SK-N-SH (cell line): Measurements from ENCODE around the gene SSPN. TPM values are rescaled to one million over a fixed set of nuclear protein-coding genes. Genes with fewer than 3 reads are reported as not detected.

Experiments
- CTCF ChIA-PET: fragments of 300-600, 350-600 bp; formaldehyde crosslinking; extraction: SDS; loops from one replicate; lab custom pipeline; 2021; lab: Yijun Ruan, JAX
- POLR2A ChIA-PET: fragments of 350-600 bp; sonication (Branson Sonifier 250); formaldehyde crosslinking; extraction: SDS; loops from one replicate; lab custom pipeline; 2020; ENCODE audit warnings: antibody characterized with exemption, inconsistent platforms; lab: Yijun Ruan, JAX
- DNase-seq: peaks from one replicate; pipeline ENCODE4 v3.0.0; 2012
- H2AFZ ChIP-seq: fragments of 200-600 bp; sonication (generic); 2 replicates; pipeline ENCODE4 v1.8.1; 2016; ENCODE audit warnings: antibody characterized with exemption, mild to moderate bottlenecking, low read depth
- H3F3A ChIP-seq: fragments of 200-600 bp; sonication (generic); replicated peaks from 2 replicates; pipeline ENCODE3; 2016; ENCODE audit warnings: antibody characterized with exemption, mild to moderate bottlenecking; ENCODE audit not compliant: insufficient read depth
- H3K27ac ChIP-seq, 2 experiments: fragments of 200-500 bp in 1 of 2; fragments of 200-600 bp in 1 of 2; sonication (Bioruptor generic) in 1 of 2; sonication (generic), shearing (Covaris generic) in 1 of 2; 2 replicates each; pipeline versions ENCODE4 v1.5.1 to v1.6.1; 2014 to 2016; ENCODE audit warnings: low read depth in 2 of 2, inconsistent platforms in 1 of 2, low read length in 1 of 2, mild to moderate bottlenecking in 1 of 2, mixed read lengths in 1 of 2
- H3K27me3 ChIP-seq: fragments of 200-600 bp; sonication (generic), shearing (Covaris generic); 2 replicates; pipeline ENCODE4 v1.6.1; 2016; ENCODE audit warnings: mixed run types; ENCODE audit not compliant: insufficient read depth
- H3K36me3 ChIP-seq, 2 experiments: fragments of 200-500 bp in 1 of 2; fragments of 200-600 bp in 1 of 2; sonication (Bioruptor generic) in 1 of 2; sonication (generic) in 1 of 2; replicated peaks in 1 of 2; 2 replicates each; pipeline versions ENCODE3 to v1.5.1; 2014 to 2016; ENCODE audit warnings: low read length in 1 of 2, mild to moderate bottlenecking in 1 of 2; ENCODE audit not compliant: insufficient read depth in 2 of 2, control insufficient read depth in 1 of 2
- H3K4me1 ChIP-seq, 2 experiments: fragments of 200-500 bp in 1 of 2; fragments of 200-600 bp in 1 of 2; sonication (Bioruptor generic) in 1 of 2; sonication (generic), shearing (Covaris generic) in 1 of 2; 2 replicates each; pipeline versions ENCODE4 v1.5.1 to v1.6.1; 2014 to 2016; ENCODE audit warnings: low read depth in 1 of 2, low read length in 1 of 2, mixed run types in 1 of 2; ENCODE audit not compliant: insufficient read depth in 2 of 2, control insufficient read depth in 1 of 2
- H3K4me2 ChIP-seq: fragments of 200-600 bp; sonication (generic), shearing (Covaris generic); 2 replicates; pipeline ENCODE4 v1.6.1; 2017; ENCODE audit warnings: mixed run types
- H3K4me3 ChIP-seq, 2 experiments: fragments of 200-500 bp in 1 of 2; fragments of 200-600 bp in 1 of 2; sonication (Bioruptor generic) in 1 of 2; sonication (generic), shearing (Covaris generic) in 1 of 2; 2 replicates each; pipeline versions ENCODE4 v1.5.1 to v1.8.1; 2014 to 2016; ENCODE audit warnings: low read depth in 2 of 2, inconsistent platforms in 1 of 2, low read length in 1 of 2, mild to moderate bottlenecking in 1 of 2, mixed read lengths in 1 of 2, moderate library complexity in 1 of 2
- H3K79me2 ChIP-seq: fragments of 200-600 bp; sonication (generic); 2 replicates; pipeline ENCODE4 v1.8.1; 2017; ENCODE audit warnings: mild to moderate bottlenecking; ENCODE audit not compliant: insufficient read depth
- H3K9ac ChIP-seq: fragments of 200-600 bp; sonication (generic); 2 replicates; pipeline ENCODE4 v1.6.1; 2017; ENCODE audit warnings: mixed run types
- H3K9me2 ChIP-seq: fragments of 200-600 bp; sonication (generic); 2 replicates; pipeline ENCODE4 v1.6.1; 2017; ENCODE audit warnings: mixed run types
- H3K9me3 ChIP-seq: fragments of 200-600 bp; sonication (generic); 2 replicates; pipeline ENCODE4 v1.6.1; 2017; ENCODE audit warnings: mixed run types, mild to moderate bottlenecking, moderate library complexity
- H4K20me1 ChIP-seq: fragments of 200-600 bp; sonication (generic); 2 replicates; pipeline ENCODE4 v1.6.1; 2017; ENCODE audit warnings: mild to moderate bottlenecking, mixed run types; ENCODE audit not compliant: insufficient read depth
- MEF2A ChIP-seq: IDR thresholded peaks from 2 replicates; pipeline ENCODE4 v1.4.0; 2012; ENCODE audit warnings: low read depth, borderline replicate concordance
- MXI1 ChIP-seq: IDR thresholded peaks from 2 replicates; pipeline ENCODE4 v1.6.1; 2012; ENCODE audit warnings: mild to moderate bottlenecking, low read depth, low read length, improper control_type of control experiment
- NFIC ChIP-seq: IDR thresholded peaks from 2 replicates; pipeline ENCODE4 v1.4.0; 2012; ENCODE audit warnings: borderline replicate concordance
- NRF1 ChIP-seq: IDR thresholded peaks from 2 replicates; pipeline ENCODE4 v1.6.1; 2012; ENCODE audit warnings: low read depth, mild to moderate bottlenecking, low read length
- RAD21 ChIP-seq: IDR thresholded peaks from 2 replicates; pipeline ENCODE4 v1.6.1; 2012; ENCODE audit warnings: mild to moderate bottlenecking, low read length
- RXRA ChIP-seq: IDR thresholded peaks from 2 replicates; pipeline ENCODE4 v1.4.0; 2012; ENCODE audit warnings: low read depth, mild to moderate bottlenecking, borderline replicate concordance
- SIN3A ChIP-seq: IDR thresholded peaks from 2 replicates; pipeline ENCODE4 v1.6.1; 2012; ENCODE audit warnings: low read depth, mild to moderate bottlenecking, low read length, moderate library complexity, borderline replicate concordance
- SMC3 ChIP-seq: IDR thresholded peaks from 2 replicates; pipeline ENCODE4 v1.6.1; 2012; ENCODE audit warnings: low read depth, low read length, improper control_type of control experiment
- TAF1 ChIP-seq: IDR thresholded peaks from 2 replicates; pipeline ENCODE4 v1.6.1; 2012; ENCODE audit warnings: low read depth, mild to moderate bottlenecking, low read length, moderate library complexity, borderline replicate concordance
- TCF12 ChIP-seq: IDR thresholded peaks from 2 replicates; pipeline ENCODE4 v1.4.0; 2012
- TEAD4 ChIP-seq: IDR thresholded peaks from 2 replicates; pipeline ENCODE4 v1.4.0; 2012; ENCODE audit warnings: mild to moderate bottlenecking, borderline replicate concordance; ENCODE audit not compliant: insufficient read depth
- WGBS: methylation state at CpG from one replicate; pipeline ENCODE4 v1.1.6; 2017; ENCODE audit warnings: low lambda C conversion rate; 5-methylcytosine and 5-hydroxymethylcytosine counted together
- polyA plus RNA-seq, 3 experiments: library from polyadenylated mRNA; depleted of rRNA; stranded (reverse); fragments of >200 nt; gene quantifications; 2 replicates each; pipeline ENCODE4 v1.2.3, GENCODE V29; 2012
- TF ChIP-seq, protein P1 (sequence below): IDR thresholded peaks from 2 replicates; pipeline ENCODE4 v1.4.0; 2012; ENCODE audit warnings: low read depth, borderline replicate concordance
- TF ChIP-seq, protein P2 (sequence below): fragments of 150-350 bp; IDR thresholded peaks from 2 replicates; pipeline ENCODE4 v1.6.1; 2017; ENCODE audit warnings: antibody characterized with exemption, low read length, low read depth, borderline replicate concordance
- TF ChIP-seq, protein P3 (sequence below): fragments of 150-350 bp; IDR thresholded peaks from 2 replicates; pipeline ENCODE4 v1.6.1; 2016; ENCODE audit warnings: mild to moderate bottlenecking, low read depth, low read length
- TF ChIP-seq, protein P4 (sequence below): IDR thresholded peaks from 2 replicates; pipeline ENCODE4 v1.4.0; 2012; ENCODE audit warnings: low read depth
- TF ChIP-seq, protein P5 (sequence below): IDR thresholded peaks from 2 replicates; pipeline ENCODE4 v1.6.1; 2012; ENCODE audit warnings: mild to moderate bottlenecking, low read depth, low read length, moderate library complexity

The SSPN gene
- polyA plus RNA-seq, 1 of the 3 experiments (the other 2 are of a cell fraction) = 5.9 TPM

DNA sequence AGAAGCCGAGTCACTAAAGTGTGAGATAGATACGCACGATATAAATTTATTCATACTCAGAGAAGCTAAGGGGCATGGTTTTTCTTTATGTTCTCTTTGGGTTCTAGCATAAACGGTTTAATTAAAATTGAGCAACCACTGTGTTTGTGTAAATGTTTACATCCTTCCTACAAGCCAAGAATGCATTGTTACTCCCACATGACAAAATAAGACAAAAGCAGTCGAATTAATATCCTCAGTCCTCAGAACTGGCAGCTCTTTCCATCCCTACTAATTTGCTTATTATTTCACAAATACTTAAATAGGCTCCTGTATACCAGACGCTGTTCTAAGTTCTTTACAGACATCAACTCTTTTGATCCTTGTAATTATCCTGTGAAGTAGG lies 32.0 kb downstream of the SSPN start:
- no peaks in the 10 kb centered on the region for H3K9me3 ChIP-seq
- H3K79me2 ChIP-seq = no peaks in the 10 kb centered on the region
- H3K9ac ChIP-seq = no peak overlapping the region
- H3K4me2 ChIP-seq = peak overlapping the region; percentile 75; the same call in 1 of the 2 replicates
- H3K4me1 ChIP-seq = peaks cover 0 to 10% of the 10 kb centered on the region in 2 experiments; a peak in 2 of 4 replicates
- H3K27me3 ChIP-seq = no peaks in the 10 kb centered on the region
- no peaks in the 10 kb centered on the region for H3F3A ChIP-seq
- no peaks in the 10 kb centered on the region for H4K20me1 ChIP-seq
- TF ChIP-seq TEAD4 = no peak
- TF ChIP-seq MXI1 = no peak
- TF ChIP-seq, protein P1, sequence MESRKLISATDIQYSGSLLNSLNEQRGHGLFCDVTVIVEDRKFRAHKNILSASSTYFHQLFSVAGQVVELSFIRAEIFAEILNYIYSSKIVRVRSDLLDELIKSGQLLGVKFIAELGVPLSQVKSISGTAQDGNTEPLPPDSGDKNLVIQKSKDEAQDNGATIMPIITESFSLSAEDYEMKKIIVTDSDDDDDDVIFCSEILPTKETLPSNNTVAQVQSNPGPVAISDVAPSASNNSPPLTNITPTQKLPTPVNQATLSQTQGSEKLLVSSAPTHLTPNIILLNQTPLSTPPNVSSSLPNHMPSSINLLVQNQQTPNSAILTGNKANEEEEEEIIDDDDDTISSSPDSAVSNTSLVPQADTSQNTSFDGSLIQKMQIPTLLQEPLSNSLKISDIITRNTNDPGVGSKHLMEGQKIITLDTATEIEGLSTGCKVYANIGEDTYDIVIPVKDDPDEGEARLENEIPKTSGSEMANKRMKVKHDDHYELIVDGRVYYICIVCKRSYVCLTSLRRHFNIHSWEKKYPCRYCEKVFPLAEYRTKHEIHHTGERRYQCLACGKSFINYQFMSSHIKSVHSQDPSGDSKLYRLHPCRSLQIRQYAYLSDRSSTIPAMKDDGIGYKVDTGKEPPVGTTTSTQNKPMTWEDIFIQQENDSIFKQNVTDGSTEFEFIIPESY = no peak
- TF ChIP-seq, protein P2, sequence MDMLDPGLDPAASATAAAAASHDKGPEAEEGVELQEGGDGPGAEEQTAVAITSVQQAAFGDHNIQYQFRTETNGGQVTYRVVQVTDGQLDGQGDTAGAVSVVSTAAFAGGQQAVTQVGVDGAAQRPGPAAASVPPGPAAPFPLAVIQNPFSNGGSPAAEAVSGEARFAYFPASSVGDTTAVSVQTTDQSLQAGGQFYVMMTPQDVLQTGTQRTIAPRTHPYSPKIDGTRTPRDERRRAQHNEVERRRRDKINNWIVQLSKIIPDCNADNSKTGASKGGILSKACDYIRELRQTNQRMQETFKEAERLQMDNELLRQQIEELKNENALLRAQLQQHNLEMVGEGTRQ = no peak
- TF ChIP-seq RAD21 = no peak
- TF ChIP-seq TAF1 = no peak
- no peak for TF ChIP-seq SMC3
- TF ChIP-seq, protein P3, sequence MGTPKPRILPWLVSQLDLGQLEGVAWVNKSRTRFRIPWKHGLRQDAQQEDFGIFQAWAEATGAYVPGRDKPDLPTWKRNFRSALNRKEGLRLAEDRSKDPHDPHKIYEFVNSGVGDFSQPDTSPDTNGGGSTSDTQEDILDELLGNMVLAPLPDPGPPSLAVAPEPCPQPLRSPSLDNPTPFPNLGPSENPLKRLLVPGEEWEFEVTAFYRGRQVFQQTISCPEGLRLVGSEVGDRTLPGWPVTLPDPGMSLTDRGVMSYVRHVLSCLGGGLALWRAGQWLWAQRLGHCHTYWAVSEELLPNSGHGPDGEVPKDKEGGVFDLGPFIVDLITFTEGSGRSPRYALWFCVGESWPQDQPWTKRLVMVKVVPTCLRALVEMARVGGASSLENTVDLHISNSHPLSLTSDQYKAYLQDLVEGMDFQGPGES = no peak
- no peak for TF ChIP-seq MEF2A
- no peak for TF ChIP-seq NRF1
- no peak for TF ChIP-seq SIN3A
- TF ChIP-seq TCF12 = no peak
- no peak for TF ChIP-seq RXRA
- TF ChIP-seq, protein P4, sequence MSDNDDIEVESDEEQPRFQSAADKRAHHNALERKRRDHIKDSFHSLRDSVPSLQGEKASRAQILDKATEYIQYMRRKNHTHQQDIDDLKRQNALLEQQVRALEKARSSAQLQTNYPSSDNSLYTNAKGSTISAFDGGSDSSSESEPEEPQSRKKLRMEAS = no peak
- TF ChIP-seq NFIC = no peak
- TF ChIP-seq, protein P5, sequence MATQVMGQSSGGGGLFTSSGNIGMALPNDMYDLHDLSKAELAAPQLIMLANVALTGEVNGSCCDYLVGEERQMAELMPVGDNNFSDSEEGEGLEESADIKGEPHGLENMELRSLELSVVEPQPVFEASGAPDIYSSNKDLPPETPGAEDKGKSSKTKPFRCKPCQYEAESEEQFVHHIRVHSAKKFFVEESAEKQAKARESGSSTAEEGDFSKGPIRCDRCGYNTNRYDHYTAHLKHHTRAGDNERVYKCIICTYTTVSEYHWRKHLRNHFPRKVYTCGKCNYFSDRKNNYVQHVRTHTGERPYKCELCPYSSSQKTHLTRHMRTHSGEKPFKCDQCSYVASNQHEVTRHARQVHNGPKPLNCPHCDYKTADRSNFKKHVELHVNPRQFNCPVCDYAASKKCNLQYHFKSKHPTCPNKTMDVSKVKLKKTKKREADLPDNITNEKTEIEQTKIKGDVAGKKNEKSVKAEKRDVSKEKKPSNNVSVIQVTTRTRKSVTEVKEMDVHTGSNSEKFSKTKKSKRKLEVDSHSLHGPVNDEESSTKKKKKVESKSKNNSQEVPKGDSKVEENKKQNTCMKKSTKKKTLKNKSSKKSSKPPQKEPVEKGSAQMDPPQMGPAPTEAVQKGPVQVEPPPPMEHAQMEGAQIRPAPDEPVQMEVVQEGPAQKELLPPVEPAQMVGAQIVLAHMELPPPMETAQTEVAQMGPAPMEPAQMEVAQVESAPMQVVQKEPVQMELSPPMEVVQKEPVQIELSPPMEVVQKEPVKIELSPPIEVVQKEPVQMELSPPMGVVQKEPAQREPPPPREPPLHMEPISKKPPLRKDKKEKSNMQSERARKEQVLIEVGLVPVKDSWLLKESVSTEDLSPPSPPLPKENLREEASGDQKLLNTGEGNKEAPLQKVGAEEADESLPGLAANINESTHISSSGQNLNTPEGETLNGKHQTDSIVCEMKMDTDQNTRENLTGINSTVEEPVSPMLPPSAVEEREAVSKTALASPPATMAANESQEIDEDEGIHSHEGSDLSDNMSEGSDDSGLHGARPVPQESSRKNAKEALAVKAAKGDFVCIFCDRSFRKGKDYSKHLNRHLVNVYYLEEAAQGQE = no peak
- H3K36me3 ChIP-seq = no peaks in the 10 kb centered on the region
- H3K9me2 ChIP-seq = no peaks in the 10 kb centered on the region
- no peak overlapping the region for H3K27ac ChIP-seq
- WGBS = 89% methylated on average over 6 of the region's 6 CpGs
- no peak for DNase-seq
- CTCF ChIA-PET = interaction anchor here (1.2 to 1.7 kb wide), 2 partner anchors 33 to 105 kb away, joined by 4 to 8 read pairs; no protein-coding TSS in a partner anchor
- peak overlapping the region in 1 of 2 experiments; percentile 49; a peak in 1 of 4 replicates for H3K4me3 ChIP-seq
- H2AFZ ChIP-seq = peak overlapping the region; percentile 88; the same call in 1 of the 2 replicates
- POLR2A ChIA-PET = interaction anchor here (0.7 kb wide), 1 partner anchor 32 kb away, joined by 3 read pairs; the partner anchor contains the start of gene SSPN
